ENCODE results near the gene NOP16. TPM values are rescaled to one million over a fixed set of nuclear protein-coding genes. Genes with fewer than 3 reads are reported as not detected.

Gene NOP16
- polyA plus RNA-seq, 4 donors = 22.5 to 47.6 (median 29.2) TPM

DNA sequence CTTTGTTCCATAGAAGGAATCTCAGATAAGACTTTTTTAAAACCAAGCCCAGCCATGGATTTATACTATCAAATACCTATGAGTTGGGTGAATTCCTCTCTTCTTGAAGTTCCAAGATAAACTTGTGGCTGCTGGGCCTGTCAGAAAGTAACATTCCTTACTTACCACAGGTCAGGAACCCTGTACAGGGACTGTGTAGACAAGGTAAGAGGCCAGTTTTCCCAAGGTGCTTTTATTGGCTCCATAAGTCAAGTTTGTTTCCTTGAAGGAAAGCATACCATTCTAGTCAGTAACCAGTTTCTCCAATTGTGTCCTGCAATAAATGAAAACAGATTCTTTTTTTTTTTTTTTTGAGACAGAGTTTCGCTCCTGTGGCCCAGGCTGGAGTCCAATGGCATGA lies 36.7 kb upstream of the NOP16 start:
- Histone ChIP-seq H3K4me1 (ENCODE audit: control insufficient read depth in 3 of 3, insufficient read depth in 2 of 3, low read depth in 1 of 3, low read length in 2 of 3) (peaks cover 0 to 33% (median 0%) of the 10 kb centered on the region in 3 donors), H3K36me3 (ENCODE audit: control insufficient read depth in 3 of 3, insufficient read depth in 2 of 3, low read depth in 1 of 3, low read length in 3 of 3) (no peaks in the 10 kb centered on the region), H3K27ac (ENCODE audit: low read depth in 1 of 3, low read length in 2 of 3) (peak overlapping the region; percentile 60 to 88 (median 70)), H3K27me3 (ENCODE audit: control insufficient read depth in 3 of 3, insufficient read depth in 3 of 3, low read length in 3 of 3) (no peaks in the 10 kb centered on the region), H3K9me3 (ENCODE audit: control insufficient read depth in 2 of 2, insufficient read depth in 1 of 2, low read depth in 1 of 2, low read length in 1 of 2) (peaks cover 0 to 18% of the 10 kb centered on the region in 2 donors), H3K4me3 (ENCODE audit: low read depth in 1 of 3, low read length in 3 of 3) (no peak overlapping the region)
- FAIRE-seq (no peak), DNase-seq (peak; percentile 79 to 84)
- WGBS, 3 donors = 14 to 66% (median 56%) methylated on average over 1 of the region's 1 CpG

DNA sequence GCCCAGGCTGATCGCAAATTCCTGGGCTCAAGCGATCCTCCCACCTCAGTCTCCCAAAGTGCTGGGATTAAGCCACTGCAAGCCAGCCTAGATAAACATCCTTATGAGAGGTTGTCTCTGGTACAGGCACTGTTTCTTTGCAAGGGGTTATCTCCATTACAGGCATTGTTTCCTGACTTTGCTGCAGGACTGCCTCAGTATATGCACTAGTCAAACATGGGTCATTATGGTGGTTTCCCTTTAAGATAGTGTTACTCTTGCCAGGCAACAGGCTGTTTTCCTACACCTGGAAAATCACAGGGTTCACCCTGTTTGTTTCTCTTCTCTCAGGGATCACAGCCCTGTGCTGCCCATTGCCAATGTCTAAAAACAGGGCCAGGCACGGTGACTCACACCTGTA lies 35.8 kb upstream of the NOP16 start:
- H3K27ac ChIP-seq (ENCODE audit: low read depth in 1 of 3, low read length in 2 of 3) = peak overlapping the region in 2 of 3 donors; percentile 48 to 88
- WGBS, 3 donors = 73 to 84% (median 81%) methylated on average over 3 of the region's 3 CpGs
- no peaks in the 10 kb centered on the region for H3K36me3 ChIP-seq (ENCODE audit: control insufficient read depth in 3 of 3, insufficient read depth in 2 of 3, low read depth in 1 of 3, low read length in 3 of 3)
- peaks cover 0 to 28% (median 0%) of the 10 kb centered on the region in 3 donors for H3K4me1 ChIP-seq (ENCODE audit: control insufficient read depth in 3 of 3, insufficient read depth in 2 of 3, low read depth in 1 of 3, low read length in 2 of 3)
- H3K4me3 ChIP-seq (ENCODE audit: low read depth in 1 of 3, low read length in 3 of 3) = no peak overlapping the region
- no peak for FAIRE-seq
- no peak for DNase-seq
- no peaks in the 10 kb centered on the region for H3K27me3 ChIP-seq (ENCODE audit: control insufficient read depth in 3 of 3, insufficient read depth in 3 of 3, low read length in 3 of 3)
- H3K9me3 ChIP-seq (ENCODE audit: control insufficient read depth in 2 of 2, insufficient read depth in 1 of 2, low read depth in 1 of 2, low read length in 1 of 2) = peaks cover 0 to 22% of the 10 kb centered on the region in 2 donors

DNA sequence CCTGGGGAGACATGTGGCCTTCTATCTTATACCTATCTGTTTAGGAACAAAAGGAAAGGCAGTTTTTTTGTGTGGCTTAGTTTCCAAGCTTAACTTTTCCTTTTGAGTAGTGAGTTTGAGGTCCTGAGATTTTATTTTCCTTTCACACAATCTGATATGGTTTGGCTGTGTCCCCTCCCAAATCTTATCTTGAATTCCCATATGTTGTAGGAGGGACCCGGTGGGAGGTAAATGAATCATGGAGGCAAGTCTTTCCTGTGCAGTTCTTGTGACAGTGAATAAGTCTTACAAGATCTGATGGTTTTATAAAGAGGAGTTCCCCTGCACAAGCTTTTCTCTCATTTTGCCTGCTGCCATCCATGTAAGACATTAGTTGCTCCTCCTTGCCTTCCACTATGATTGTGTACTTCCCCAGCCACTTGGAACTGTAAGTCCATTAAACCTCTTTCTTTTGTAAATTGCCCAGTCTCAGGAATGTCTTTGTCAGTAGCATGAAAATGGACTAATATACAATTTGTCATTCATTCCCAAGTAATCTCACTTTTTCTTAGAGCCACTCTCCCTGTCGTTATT lies 32.7 kb upstream of the NOP16 start:
- H3K27ac ChIP-seq (ENCODE audit: low read depth in 1 of 3, low read length in 2 of 3) = no peak overlapping the region
- H3K4me3 ChIP-seq (ENCODE audit: low read depth in 1 of 3, low read length in 3 of 3) = no peak overlapping the region
- no peak for FAIRE-seq
- H3K9me3 ChIP-seq (ENCODE audit: control insufficient read depth in 2 of 2, insufficient read depth in 1 of 2, low read depth in 1 of 2, low read length in 1 of 2) = peaks cover 0 to 22% of the 10 kb centered on the region in 2 donors
- 59 to 73% (median 66%) methylated on average over 2 of the region's 2 CpGs for WGBS, 3 donors
- no peaks in the 10 kb centered on the region for H3K36me3 ChIP-seq (ENCODE audit: control insufficient read depth in 3 of 3, insufficient read depth in 2 of 3, low read depth in 1 of 3, low read length in 3 of 3)
- no peaks in the 10 kb centered on the region for H3K27me3 ChIP-seq (ENCODE audit: control insufficient read depth in 3 of 3, insufficient read depth in 3 of 3, low read length in 3 of 3)
- DNase-seq = no peak
- peaks cover 3 to 35% (median 4%) of the 10 kb centered on the region in 3 donors for H3K4me1 ChIP-seq (ENCODE audit: control insufficient read depth in 3 of 3, insufficient read depth in 2 of 3, low read depth in 1 of 3, low read length in 2 of 3)

DNA sequence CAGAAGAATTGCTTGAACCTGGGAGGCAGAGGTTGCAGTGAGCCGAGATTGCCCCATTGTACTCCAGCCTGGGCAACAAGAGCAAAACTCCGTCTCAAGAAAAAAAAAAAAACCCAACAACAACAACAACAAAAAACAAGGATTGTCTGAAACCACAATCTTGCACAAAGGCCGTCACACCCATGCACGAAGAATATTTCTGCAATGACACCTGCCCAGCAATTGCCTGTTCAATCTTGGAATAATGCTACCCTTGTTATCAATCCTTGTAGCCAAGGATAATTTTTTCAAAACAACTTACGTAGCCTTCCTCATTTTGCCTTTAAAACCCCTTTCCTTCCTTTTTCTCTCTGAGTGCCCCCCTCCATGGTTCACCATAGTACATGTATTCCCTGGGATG lies 31.7 kb upstream of the NOP16 start:
- Histone ChIP-seq H3K36me3 (ENCODE audit: control insufficient read depth in 3 of 3, insufficient read depth in 2 of 3, low read depth in 1 of 3, low read length in 3 of 3) (no peaks in the 10 kb centered on the region), H3K4me3 (ENCODE audit: low read depth in 1 of 3, low read length in 3 of 3) (no peak overlapping the region), H3K9me3 (ENCODE audit: control insufficient read depth in 2 of 2, insufficient read depth in 1 of 2, low read depth in 1 of 2, low read length in 1 of 2) (peaks cover 0 to 22% of the 10 kb centered on the region in 2 donors), H3K27me3 (ENCODE audit: control insufficient read depth in 3 of 3, insufficient read depth in 3 of 3, low read length in 3 of 3) (no peaks in the 10 kb centered on the region), H3K4me1 (ENCODE audit: control insufficient read depth in 3 of 3, insufficient read depth in 2 of 3, low read depth in 1 of 3, low read length in 2 of 3) (peaks cover 3 to 31% (median 4%) of the 10 kb centered on the region in 3 donors), H3K27ac (ENCODE audit: low read depth in 1 of 3, low read length in 2 of 3) (no peak overlapping the region)
- FAIRE-seq (no peak), DNase-seq (no peak)
- 84 to 92% (median 87%) methylated on average over 5 of the region's 5 CpGs for WGBS, 3 donors

DNA sequence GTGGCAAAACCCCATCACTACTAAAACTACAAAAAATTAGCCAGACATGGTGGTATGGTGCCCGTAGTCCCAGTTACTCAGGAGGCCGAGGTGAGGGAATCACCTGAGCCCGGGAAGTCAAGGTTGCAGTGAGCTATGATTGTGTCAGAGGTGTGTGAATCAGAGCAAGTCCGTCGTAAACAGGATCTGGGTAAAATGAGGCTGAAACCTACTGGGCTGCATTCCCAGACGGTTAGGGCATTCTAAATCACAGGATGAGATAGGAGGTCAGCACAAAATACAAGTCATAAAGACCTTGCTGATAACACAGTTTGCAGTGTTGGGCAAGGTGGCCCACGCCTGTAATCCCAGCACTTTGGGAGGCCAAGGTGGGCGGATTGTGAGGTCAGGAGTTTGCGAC lies 29.9 kb upstream of the NOP16 start:
- Histone ChIP-seq H3K4me1 (ENCODE audit: control insufficient read depth in 3 of 3, insufficient read depth in 2 of 3, low read depth in 1 of 3, low read length in 2 of 3) (peaks cover 3 to 20% (median 6%) of the 10 kb centered on the region in 3 donors), H3K4me3 (ENCODE audit: low read depth in 1 of 3, low read length in 3 of 3) (no peak overlapping the region), H3K36me3 (ENCODE audit: control insufficient read depth in 3 of 3, insufficient read depth in 2 of 3, low read depth in 1 of 3, low read length in 3 of 3) (peaks cover 0 to 13% (median 0%) of the 10 kb centered on the region in 3 donors), H3K27ac (ENCODE audit: low read depth in 1 of 3, low read length in 2 of 3) (peak overlapping the region in 1 of 3 donors; percentile 92), H3K9me3 (ENCODE audit: control insufficient read depth in 2 of 2, insufficient read depth in 1 of 2, low read depth in 1 of 2, low read length in 1 of 2) (peaks cover 0 to 22% of the 10 kb centered on the region in 2 donors), H3K27me3 (ENCODE audit: control insufficient read depth in 3 of 3, insufficient read depth in 3 of 3, low read length in 3 of 3) (no peaks in the 10 kb centered on the region)
- DNase-seq = peak; percentile 76 to 91
- FAIRE-seq = no peak
- WGBS, 3 donors = 25 to 70% (median 32%) methylated on average over 9 of the region's 9 CpGs

DNA sequence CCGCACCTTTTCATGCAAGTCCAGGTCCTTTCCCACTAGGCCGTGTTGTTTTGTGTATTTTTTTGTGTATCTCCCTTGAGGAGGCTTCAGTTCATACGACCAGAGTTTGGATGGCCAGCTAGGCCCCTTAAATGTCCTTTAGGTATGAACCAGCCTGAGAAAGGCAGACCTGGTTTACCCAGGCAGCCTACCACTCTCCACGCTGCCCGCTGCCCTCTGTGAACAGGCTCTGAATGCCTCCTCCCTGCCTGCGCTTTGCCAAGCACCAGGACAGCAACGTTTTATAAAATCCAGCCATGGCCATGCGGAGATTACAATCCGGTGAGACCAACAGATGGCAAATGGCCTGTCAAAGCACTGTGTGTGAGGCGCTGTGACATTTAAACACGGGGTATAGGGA lies 28.6 kb upstream of the NOP16 start:
- DNase-seq = no peak
- Histone ChIP-seq H3K4me3 (ENCODE audit: low read depth in 1 of 3, low read length in 3 of 3) (no peak overlapping the region), H3K36me3 (ENCODE audit: control insufficient read depth in 3 of 3, insufficient read depth in 2 of 3, low read depth in 1 of 3, low read length in 3 of 3) (peaks cover 0 to 25% (median 0%) of the 10 kb centered on the region in 3 donors), H3K27ac (ENCODE audit: low read depth in 1 of 3, low read length in 2 of 3) (peak overlapping the region; percentile 50 to 92 (median 79)), H3K27me3 (ENCODE audit: control insufficient read depth in 3 of 3, insufficient read depth in 3 of 3, low read length in 3 of 3) (no peaks in the 10 kb centered on the region), H3K9me3 (ENCODE audit: control insufficient read depth in 2 of 2, insufficient read depth in 1 of 2, low read depth in 1 of 2, low read length in 1 of 2) (peaks cover 0 to 21% of the 10 kb centered on the region in 2 donors), H3K4me1 (ENCODE audit: control insufficient read depth in 3 of 3, insufficient read depth in 2 of 3, low read depth in 1 of 3, low read length in 2 of 3) (peaks cover 3 to 20% (median 8%) of the 10 kb centered on the region in 3 donors)
- WGBS, 3 donors = 80 to 88% (median 86%) methylated on average over 11 of the region's 11 CpGs
- FAIRE-seq = no peak

DNA sequence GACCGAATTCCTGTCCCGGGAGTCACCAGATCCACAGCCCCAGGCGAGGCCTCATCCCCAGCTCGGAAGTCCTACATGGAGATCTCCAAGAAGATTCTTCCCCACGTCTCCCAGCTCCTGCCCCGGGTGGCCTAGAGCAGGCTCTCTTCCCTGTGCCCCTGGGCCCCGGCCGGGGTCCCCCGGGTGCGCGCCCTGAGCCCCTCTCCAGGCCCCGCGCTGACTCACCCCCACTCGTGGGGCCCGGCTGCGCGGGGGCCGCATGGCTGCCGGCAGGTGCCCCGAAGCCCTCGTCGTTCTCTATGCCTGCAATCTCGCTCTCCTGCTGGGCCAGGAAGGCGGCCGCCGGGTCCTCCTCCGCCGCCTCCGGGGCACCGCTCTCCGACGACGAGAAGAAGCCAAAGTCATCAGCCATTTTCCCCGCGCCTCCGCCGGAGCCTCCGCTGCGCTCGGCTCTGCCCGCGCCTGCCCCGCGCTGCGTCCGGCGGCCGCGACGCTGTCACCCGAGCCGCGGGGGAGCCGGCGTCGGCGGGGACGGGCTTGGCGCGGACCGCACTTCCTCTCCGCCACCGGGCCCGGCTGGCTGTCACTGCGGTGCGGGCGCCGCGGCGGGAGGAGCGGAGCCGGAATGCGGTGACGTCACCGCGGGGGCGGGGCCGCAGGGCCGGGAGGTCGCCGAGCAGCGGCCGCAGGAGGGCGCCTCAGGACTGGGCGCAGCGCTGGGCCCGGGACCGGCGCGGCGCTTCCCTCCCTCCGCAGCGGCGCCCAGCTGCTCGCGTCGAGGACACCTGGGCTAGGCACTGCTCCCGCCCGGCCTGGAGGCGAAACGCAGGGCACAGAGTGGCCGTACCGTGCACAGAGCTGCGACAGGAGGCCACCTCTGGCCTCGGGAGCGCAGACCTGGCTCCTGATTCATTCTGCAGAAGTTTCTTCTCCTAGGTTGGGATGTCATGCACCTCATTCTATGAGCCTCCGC lies 27.8 kb upstream of the NOP16 start, which contains the start of gene CLTB:
Gene CLTB, minus strand, starts transcription at position 588 of the 973 bp plus-strand sequence. Its CDS starts 176 bp downstream, at position 412.
- peak within 1 kb of the TSS; percentile 72 to 91 (median 76) for H3K4me3 ChIP-seq (ENCODE audit: low read depth in 1 of 3, low read length in 3 of 3)
- H3K4me1 ChIP-seq (ENCODE audit: control insufficient read depth in 3 of 3, insufficient read depth in 2 of 3, low read depth in 1 of 3, low read length in 2 of 3) = peaks cover 4 to 20% (median 8%) of the 10 kb centered on the region in 3 donors
- DNase-seq = peak; percentile 91 to 96
- no peak for FAIRE-seq
- WGBS, 3 donors = 1 to 3% (median 1%) methylated on average over 40 to 107 of the region's 107 CpGs
- H3K36me3 ChIP-seq (ENCODE audit: control insufficient read depth in 3 of 3, insufficient read depth in 2 of 3, low read depth in 1 of 3, low read length in 3 of 3) = peaks cover 0 to 29% (median 0%) of the 10 kb centered on the region in 3 donors
- peak within 1 kb of the TSS; percentile 92 to 93 (median 92) for H3K27ac ChIP-seq (ENCODE audit: low read depth in 1 of 3, low read length in 2 of 3)
- peaks cover 0 to 15% of the 10 kb centered on the region in 2 donors for H3K9me3 ChIP-seq (ENCODE audit: control insufficient read depth in 2 of 2, insufficient read depth in 1 of 2, low read depth in 1 of 2, low read length in 1 of 2)
- no peaks in the 10 kb centered on the region for H3K27me3 ChIP-seq (ENCODE audit: control insufficient read depth in 3 of 3, insufficient read depth in 3 of 3, low read length in 3 of 3)

DNA sequence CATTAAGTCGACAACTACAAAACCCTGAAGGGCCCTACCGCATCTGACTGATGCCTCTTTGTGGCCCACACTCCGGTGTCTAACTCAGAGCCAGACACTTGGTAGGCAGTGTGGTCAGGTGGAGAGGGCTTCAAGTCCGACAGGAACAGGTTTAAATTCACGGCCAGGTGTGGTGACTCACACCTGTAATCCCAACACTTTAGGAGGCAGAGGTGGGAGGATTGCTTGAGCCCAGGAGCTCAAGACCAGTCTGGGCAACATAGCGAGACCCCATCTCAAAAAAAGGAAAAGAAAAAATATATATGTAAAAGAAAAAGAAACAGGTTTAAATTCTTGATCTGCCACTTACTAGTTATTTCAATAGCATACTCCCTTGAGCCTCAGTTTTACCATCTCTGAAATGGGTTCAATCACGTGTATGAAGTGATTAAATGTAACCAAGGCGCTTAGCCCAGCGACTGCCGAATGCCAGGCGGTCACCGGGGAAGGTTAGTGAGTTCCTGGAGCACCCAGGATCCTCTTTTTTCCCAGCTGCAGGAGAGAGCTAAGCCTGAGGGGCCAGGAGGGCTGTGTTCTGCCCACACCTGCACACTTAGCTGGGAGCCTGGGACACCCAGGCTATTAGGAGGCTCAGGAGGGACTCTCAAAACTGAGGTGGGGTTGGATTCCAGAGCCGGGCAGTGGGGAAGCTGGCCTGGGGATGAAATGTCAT lies 27.0 kb upstream of the NOP16 start:
- peaks cover 0 to 7% of the 10 kb centered on the region in 2 donors for H3K9me3 ChIP-seq (ENCODE audit: control insufficient read depth in 2 of 2, insufficient read depth in 1 of 2, low read depth in 1 of 2, low read length in 1 of 2)
- H3K27me3 ChIP-seq (ENCODE audit: control insufficient read depth in 3 of 3, insufficient read depth in 3 of 3, low read length in 3 of 3) = no peaks in the 10 kb centered on the region
- H3K27ac ChIP-seq (ENCODE audit: low read depth in 1 of 3, low read length in 2 of 3) = peak overlapping the region; percentile 84 to 93 (median 92)
- peak in 1 of 2 donors; percentile 48 for DNase-seq
- no peak for FAIRE-seq
- H3K4me3 ChIP-seq (ENCODE audit: low read depth in 1 of 3, low read length in 3 of 3) = peak overlapping the region; percentile 72 to 91 (median 76)
- H3K4me1 ChIP-seq (ENCODE audit: control insufficient read depth in 3 of 3, insufficient read depth in 2 of 3, low read depth in 1 of 3, low read length in 2 of 3) = peaks cover 7 to 20% (median 8%) of the 10 kb centered on the region in 3 donors
- peaks cover 0 to 38% (median 0%) of the 10 kb centered on the region in 3 donors for H3K36me3 ChIP-seq (ENCODE audit: control insufficient read depth in 3 of 3, insufficient read depth in 2 of 3, low read depth in 1 of 3, low read length in 3 of 3)
- WGBS, 3 donors = 37 to 65% (median 46%) methylated on average over 13 of the region's 13 CpGs

Data from small intestine (tissue), 7 donors.